GM19035 (cell line): ENCODE results near the gene DOCK9.

ENCODE experiments used
- ATAC-seq: cut with Tn5 transposase; IDR thresholded peaks from one replicate; pipeline ENCODE4 v1.9.1; 2021; ENCODE audit not compliant: unreplicated experiment

Gene DOCK9

DNA sequence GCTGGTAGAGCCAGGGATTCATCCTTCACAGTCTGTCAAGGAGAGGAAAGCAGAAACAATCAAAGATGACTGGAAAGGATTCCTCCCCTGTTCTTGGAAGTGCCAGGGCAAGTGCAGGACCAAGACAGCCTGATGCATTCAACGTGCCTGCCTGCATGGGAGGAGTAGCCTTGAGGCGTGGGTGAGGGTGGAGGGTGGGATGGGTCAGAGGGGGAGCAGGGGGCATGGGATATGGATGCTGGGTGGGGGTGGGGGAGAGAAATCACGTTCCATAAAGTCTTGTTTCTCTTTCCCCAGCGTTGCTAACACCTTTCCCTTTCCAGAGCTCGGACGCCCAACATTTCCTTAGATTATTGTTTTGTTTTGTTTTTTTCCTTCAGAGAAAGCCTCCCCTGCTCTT is 117.4 kb downstream of the DOCK9 start:
- no peak for ATAC-seq

DNA sequence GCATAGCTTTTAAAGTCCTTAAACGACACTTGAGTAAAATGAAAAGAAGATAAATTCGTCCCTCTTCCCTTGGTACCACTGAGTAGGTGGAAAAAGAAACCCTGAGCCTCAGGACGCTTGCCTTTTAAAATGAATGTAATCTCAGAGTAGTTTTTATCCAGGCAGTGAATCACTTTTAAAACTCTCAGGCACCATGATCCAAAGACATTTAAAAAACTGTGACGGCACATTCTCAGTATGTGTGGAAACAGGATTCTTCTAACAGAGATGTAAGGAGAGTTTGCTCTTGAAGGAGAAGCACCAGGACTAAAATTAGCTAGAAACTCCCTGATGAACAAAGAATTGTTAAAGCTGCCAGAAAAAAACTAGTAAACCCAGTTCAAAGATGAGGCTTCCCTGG is 119.7 kb downstream of the DOCK9 start:
- no peak for ATAC-seq

DNA sequence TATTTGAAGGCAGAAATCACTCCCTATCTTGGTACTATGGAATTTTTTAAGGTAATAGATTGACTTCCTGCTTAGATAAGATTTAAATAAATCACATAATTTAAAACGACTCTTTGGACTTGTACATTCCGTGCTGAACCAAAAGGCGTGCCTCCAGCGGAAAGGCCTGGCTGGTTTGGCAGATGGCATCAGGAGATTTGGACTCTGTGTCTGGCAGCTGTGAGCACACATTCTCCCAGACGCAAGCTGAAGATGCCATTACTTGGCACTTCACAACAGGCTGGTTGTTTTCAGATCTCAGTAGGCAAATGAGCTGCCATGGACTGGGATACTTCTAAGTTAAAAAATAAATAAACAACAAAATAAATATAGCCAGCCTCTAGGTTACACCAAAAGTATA is 120.9 kb downstream of the DOCK9 start:
- ATAC-seq: no peak

DNA sequence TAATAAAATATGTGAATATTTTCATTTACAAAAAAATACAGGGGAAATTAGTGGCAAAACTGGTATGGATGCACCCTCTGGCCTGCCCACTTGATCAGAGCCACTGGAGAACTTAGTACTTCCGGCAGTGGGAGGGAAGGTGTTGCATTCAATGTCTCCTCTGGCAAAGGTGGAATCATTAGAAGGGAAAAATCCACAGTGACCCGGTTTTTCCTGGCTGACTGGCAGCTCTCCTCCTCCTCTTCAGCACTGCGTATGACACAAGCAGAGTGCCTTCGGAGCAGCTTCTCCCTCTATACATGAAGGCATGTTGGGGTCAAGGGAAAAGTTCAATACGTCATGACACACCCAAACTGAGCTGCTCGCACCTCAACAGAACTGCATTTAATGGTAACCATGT is 123.4 kb downstream of the DOCK9 start:
- ATAC-seq: no peak

DNA sequence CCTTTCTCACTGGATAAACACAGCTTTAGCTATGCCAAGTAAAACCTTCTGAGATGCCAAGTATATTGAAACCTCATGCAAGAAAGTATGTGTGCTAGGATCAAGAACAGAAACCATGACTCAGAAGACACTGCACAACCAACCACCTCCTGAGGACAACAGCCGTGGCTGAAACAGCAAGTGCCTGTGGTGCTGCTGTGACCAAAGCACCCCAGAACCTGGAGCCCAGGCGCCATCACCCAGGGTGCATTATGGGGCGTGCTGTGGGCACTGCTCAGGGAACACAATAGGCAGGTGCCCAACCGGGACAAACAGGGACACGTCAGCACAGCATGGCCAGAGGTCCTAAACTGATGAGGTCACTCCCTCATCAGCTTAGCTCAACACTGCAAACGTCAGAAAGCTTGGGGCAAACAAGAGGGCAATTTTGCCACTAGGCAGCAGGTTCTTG is 124.1 kb downstream of the DOCK9 start:
- peak; percentile 100 for ATAC-seq

DNA sequence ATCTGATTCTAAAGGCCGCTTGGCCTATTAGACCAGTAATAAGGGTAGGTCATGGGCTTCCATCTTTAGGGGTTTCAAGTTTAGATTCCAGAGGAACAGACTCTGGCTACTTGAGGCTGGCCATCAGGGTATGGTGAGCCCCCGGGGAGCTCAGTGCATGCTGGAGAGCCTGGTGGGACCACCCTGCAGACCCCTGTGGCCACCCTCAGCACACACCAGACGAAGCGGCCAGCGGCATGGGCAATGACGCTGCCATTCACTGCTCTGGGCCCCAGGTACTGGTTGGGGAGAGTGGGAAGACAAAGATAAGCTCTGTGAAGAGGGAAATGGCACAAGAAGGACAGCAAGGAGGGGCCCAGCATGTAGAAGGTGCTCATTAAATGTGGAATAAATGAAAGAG is 126.6 kb downstream of the DOCK9 start:
- ATAC-seq: no peak

DNA sequence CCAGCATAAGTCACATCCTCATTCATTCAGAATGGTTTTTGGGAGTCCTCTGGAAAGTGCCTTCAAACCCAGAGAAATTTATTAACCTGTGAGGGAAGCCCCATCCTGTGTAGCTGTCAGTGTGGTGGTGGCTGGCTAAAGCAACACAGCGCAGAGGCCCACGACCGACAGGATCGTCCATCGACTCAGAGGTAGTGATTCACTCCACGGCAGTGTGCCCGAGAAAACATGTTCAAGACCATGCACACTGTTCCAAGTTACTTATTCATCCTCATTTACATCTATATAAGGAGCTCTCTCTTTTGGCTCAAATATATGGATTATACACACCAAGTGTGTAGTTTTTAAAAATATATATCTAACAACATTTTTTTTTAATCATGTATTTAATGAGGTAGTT is 129.1 kb downstream of the DOCK9 start:
- ATAC-seq: no peak

DNA sequence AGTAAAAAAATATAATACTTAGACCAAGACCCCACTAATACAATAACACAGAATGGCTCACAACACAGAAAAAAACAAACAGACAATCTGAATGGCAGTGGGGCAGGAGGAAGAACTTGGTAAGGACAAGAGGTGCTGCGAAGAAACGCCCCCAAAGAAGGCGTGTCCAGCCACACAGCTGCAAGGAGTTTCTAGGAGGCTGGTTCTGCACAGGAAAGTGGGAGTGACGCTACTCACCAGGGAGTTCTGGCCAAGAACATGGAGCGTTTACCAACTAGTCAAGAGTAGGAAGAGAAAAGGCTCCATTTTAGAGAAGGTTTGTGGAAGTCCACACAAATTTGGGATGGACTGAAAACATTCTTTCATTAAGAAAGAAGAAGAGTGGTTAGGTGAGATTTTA is 130.1 kb downstream of the DOCK9 start:
- ATAC-seq: no peak

DNA sequence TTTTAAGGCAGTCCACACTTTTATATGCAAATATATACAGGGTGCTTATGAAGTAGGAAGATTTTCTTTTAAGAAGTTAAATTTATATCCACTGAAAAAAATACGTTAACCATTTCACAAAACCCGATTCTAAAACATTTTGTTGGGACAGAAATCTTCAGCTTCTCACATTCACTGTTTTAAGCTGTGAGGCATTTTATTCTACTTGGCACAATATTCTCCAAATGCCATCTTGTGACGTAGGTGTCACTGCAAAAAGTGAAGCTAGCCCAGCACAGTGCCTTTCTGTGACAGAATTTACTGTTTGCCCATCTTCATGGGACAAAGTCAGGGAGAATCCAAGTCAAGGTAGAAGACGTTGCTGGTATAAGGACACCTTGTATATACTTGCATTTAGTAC is 130.9 kb downstream of the DOCK9 start:
- no peak for ATAC-seq

DNA sequence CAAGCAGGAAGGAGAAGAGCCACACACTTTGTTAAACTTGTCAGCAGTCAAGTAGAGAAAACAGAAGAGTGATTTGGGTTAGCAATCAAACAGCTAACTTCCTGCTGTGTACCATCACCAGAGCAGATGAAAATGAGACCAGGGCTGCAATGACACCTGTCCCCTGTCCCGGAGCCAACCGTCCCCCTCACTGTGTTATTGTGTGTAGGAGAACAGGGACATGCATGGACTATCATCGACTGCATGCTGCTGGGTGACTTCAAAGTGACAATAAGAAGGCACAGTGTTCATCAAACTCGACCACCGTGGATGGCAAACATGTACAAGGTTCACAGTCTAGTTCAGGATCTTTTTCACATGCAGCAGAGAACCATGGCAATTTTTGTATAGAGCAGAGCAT is 131.3 kb downstream of the DOCK9 start:
- no peak for ATAC-seq

DNA sequence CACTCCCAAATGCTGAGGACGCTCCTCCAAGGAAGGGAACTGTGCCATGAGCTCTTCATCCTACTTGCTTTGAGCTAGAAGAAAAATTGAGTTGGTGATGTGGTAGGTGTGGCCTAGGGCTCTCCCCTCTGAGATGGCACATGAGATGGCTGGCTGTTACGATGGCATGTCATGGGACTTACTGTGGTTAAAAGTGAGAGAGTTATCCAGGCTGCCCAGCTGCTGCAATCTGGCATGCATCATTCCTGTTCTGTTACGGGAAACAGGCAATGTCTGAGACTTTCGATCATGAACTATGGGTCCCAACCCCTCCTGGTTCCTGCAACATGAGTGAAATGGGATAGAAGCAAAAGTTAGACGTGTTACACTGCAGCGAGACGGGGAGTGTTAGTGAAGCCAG is 132.1 kb downstream of the DOCK9 start:
- no peak for ATAC-seq

DNA sequence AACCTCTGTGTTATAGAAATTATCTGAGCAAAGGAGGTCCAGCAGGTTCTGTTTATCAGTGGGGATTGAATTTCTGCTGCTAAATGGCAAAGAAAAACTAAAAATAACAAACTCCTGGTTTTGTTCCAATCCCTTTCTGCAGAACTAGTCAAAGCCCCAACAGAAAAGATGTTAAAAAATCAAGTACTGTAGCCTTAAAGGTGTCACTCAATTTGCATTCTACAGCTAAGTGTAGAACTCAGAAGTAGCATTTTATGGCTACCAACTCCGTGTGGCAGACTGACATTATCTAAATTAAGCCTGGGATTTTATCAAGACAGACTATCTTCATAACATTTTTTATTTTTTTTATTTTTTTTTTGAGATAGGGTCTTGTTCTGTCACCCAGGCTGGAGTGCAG is 133.8 kb downstream of the DOCK9 start:
- ATAC-seq: no peak

DNA sequence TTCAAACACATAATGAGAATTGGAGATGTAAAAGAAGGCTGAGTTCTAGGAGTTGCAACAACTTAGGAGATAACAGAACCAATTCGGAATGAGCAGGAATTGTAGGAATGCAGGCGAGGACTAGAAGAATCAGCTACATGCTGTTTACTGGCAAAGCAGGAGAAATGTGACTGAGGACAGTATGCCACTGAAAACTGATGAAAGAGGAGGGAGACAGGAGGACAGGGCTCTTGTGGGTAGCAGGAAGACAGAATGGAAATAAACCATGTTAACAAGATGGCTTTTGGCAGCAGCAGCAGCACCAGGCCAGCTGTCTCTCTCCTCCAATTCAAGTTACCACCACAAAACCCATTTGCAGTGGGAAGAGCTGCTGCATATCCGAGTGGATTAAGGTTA is 134.4 kb downstream of the DOCK9 start:
- no peak for ATAC-seq

DNA sequence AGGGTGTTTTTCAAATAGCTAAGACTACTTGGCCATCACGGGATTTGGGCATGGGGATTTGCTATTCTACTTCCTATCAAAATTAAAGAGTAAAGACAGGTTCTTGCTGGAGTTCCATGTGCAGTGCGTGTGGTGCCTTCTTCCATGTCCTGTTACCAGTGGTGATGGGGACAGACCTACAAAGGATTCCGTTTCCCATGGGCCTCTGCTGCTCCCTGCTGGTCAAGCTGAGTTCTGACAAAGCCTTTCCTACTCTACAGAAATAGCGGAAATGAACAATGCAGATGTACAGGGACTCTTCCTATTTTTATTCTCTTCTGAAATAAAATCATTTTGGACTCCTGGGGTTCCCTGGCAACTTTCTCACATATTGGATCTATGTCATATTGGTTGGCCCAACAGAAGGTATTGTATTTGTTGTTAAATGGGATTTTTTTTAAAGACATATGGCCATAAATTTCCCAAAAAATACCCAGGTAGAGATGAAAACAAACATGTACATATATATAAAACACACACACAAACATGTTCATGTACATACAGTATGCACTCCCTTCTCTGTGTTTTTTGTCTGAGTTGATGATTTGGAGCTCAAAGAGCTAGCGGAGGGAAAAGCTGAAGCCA is 134.9 kb downstream of the DOCK9 start:
- peak; percentile 88 for ATAC-seq

DNA sequence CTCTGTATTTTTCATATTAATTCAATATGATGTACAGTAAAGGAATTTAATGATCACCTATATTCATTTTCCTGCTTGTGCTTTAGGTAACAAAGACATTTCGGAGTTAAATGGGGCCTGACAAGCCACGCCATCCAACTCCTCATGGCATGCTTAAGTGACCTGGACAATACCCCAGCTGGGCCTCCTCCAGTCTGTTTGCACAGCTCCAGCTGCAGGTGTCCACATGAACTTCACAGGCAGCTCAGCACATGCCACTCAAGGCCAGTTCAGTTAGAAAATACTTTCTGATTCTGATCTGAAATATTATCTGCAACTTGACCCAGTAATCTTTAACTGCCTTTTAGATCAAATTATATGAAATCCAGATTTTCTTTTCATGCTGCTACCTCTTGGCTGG is 135.8 kb downstream of the DOCK9 start:
- no peak for ATAC-seq

DNA sequence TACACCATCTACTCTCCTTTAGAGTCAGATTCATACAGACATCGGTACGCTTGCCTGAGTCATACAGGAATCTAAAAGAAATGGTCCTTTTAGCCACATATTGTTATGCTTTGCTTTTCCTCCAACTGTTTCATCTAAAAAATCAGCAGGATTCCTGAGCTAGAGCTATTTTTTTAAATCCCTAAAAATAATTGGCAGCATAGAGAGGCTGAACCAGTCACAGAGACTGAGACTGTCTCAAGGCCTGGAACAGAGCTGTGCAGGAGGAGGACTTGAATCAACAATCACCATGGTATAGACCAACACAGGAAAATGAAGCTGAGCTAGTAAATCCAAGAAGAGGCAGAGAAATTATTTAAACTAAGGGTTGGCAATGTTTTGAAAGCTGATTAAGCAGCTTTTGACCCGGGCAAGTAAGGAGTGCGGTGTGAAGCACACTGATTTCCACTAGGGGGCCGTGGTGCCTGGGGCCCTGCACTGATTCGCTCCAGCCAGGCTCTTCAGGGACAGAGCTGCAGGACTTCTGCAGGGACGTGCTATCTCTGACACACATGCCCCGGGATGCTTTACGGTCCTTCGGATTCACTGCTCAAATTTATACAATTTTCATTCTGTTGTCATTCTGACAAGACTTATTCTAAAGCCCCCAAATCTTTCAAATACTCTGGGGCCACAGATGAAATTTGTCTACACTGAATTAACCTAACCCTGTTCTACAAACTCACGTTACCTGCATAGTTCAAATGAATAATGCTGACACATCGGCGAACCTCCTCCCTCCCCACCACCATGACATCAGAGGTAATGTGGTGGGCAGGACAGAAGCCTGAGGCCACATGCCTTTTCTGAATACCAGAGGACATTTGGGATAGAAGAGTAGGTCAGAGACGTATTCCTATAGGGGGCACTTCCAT is 137.8 kb downstream of the DOCK9 start:
- peak; percentile 88 for ATAC-seq

DNA sequence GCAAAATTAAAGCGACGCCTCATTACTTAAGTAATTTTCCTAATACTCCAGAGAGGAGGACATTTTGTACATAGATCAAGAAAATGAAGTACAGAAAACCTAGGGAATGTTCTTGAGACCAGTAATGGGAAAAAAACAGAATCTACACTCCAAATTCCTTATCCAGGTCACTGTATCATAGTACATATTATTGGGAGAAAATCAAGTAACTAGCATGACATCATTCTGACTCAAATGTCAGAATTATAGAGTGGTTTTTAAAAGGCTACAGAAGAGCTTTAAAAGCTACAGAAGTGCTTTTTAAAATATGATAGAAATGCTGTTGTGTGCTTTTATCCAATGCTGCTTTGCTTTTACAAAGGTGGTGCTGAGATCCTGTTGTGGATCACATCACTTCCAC is 139.1 kb downstream of the DOCK9 start:
- no peak for ATAC-seq

DNA sequence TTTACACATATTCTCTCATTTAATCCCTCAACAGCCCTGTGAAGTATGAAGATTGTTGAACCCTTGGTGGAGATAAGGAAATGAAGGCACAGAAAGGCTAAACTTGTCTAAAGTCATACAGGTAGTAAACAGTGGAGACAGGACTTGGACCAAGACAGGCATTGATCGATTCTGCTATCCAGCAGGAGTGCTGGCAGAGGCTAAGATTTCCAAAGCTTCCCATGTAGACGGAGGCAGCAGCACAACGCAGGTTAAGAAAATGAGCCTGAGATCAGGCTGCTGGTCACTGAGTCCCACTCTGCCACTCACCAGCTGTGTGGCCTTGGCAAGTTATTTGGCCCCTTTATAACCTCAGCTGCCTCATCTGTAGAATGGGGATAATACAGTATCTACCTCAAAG is 140.0 kb downstream of the DOCK9 start:
- no peak for ATAC-seq

DNA sequence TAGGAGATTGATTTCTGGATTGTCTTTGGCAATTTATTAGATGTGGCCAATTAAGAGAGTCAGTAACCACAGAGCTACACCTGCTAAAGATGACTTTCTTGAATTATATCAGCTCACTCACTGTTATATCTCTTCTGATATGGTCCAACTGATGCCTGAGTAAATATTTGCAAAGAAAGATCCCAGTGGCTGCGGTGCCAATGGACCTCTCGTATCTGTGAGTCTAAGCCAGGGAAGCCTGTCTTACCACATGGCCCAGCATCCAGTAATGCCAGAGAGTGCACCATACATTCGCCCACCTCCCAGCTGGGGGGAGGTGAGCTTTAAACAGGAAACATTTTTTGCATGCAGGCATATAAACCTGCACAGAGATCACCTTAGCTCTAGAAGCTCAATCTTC is 142.7 kb downstream of the DOCK9 start:
- no peak for ATAC-seq

DNA sequence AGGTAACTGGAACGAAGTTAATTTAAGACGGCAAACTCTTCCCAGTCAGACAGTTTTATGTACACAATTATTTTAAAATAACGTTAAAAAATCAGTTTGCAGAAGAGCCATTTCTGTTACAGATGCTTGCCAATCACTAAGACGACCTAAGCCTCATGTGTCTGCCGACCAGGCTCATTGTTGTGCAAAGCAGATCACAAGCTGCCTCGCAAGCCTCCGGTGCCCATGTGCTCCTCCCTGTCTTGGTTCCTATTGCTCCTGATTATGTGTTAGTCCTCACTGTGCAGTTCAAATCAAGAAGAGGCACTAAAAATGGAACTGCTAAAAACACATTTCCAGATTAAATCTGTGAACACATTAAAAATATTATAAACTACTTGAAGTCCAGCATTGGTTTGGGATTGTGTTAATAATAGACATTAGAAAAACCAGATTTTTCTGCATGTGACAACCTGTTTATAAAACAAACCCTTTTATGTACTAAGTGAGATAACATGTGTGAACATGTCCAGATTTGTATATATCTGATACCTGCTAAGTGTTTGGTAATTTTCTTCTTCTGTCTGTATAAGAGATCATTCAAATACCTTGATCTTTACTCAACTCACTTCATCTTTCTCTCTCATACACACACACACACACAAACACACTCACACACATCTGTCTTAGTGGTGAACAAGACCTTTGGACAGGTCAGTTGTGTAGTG is 143.5 kb downstream of the DOCK9 start:
- no peak for ATAC-seq

DNA sequence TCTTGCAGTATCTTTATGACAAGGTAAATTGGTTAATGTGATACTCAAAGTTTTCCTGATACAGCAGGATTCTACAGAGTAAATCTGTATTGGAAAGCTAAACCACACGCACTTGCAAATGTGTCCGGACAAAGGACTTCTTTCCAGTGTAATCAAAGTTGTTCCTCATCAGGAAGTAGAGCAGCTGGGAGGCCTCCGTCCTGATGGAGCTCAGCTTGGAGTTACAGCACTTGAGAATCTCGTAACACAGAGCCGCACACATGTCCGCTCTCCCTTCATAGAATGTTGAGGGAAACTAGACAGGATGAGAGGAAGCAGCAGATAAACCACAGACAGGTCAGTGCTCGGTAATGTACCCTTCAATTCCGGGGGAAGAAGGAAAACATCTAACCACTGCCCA is 146.6 kb downstream of the DOCK9 start:
- ATAC-seq: no peak

DNA sequence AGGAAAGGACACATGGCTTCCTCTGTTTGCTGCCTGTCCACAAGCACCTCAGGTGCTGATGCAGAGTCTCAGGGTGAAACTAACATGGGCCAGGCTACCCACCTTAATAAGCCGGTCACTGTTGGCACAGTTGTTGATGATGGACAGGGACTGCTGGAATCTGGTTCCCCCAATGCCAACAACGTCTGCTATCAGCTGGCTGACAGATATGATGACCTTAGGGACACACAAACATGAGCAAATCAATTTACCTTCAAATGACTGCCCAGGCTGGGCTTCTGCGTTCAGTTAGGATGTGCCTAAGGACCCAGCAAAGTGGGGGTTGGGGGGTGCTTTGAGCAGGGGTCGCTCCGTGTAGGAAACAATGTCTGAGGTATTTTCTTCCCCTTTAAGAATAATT is 148.3 kb downstream of the DOCK9 start:
- ATAC-seq: no peak
